COLO668 (cell line): ENCODE measurements around the gene RELL1.

Source experiments
- DNase-seq: peaks from one replicate; lab custom pipeline; 2025; ENCODE audit not compliant: unreplicated experiment; lab: John Stamatoyannopoulos, UW

RELL1 gene

GRCh38 chr4:37667197-37668100 lies 18.7 kb downstream of the RELL1 start:
- DNase-seq = no peak

DNA sequence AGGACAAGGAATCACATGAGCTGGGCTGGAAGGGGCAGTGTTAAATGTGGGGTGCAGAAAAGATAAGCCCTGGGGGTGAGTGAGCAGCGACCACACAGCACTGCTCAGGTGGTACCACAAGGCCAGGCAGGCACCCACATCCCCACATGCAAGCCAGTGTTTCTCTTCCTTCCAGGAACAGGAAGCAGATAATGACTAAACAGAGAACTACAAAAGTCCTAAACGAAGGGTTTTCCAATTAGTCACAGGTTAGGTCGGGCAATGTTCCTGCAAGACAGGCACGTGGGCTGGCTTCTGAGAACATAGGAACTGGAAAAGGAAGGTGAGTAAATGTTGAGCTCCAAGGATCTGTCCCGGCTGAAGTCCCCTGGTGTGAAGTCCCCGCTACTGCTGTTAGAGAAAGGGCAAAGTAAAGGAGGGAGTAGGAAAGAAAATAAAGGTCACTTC lies 19.5 kb downstream of the RELL1 start:
- DNase-seq = no peak

GRCh38 chr4:37665333-37666320 lies 20.5 kb downstream of the RELL1 start:
- DNase-seq = no peak

- no peak for DNase-seq
Observed at GRCh38 chr4:37664696-37665095, 21.5 kb downstream of the RELL1 start.

- no peak for DNase-seq
Observed at GRCh38 chr4:37663552-37663951, 22.6 kb downstream of the RELL1 start.

DNA sequence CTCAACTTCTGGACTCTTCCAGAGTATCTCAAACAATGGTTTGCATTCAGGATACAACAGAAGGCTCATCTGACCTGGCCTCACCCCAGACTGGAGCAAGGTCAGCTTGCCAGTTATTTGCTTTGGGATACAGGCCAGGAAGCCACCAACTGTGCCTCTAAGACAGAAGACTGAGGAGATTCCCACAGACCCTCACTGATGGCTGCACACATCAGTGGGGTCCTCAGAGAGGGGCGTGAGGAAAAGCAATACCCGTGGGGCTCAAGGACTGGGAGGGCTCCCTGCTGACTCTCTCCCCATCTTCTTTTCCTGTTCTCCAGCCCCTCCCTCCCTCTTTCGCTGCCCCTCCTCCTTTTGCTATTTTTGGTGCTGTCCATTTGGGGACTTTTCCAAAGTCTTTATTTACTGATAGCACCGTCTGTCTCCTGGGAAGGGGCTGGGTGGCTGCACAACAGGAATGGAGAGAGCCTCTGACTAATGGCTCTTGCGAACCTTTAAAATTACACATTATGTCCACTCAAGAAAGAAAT lies 23.2 kb downstream of the RELL1 start:
- no peak for DNase-seq

DNA sequence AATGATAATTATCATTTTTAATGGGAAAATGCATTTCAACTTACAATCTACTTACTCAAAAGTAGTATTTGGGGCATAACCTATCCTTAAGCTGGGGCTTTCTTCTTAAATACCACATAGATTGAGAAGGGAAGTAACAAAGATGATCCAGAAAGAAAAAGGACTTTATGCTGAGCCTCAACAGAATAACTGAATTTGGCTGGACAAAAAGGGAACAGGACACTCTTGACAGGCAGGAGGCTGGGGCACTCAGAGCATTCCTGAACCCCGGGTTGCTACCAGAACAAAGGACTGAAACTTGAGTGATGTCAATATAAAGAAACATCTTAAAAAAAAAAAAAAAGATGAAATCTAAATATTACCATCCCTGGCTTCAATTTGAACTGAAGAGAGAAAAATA lies 23.9 kb downstream of the RELL1 start:
- DNase-seq = no peak

GRCh38 chr4:37661772-37662171 lies 24.4 kb downstream of the RELL1 start:
- DNase-seq = no peak

DNA sequence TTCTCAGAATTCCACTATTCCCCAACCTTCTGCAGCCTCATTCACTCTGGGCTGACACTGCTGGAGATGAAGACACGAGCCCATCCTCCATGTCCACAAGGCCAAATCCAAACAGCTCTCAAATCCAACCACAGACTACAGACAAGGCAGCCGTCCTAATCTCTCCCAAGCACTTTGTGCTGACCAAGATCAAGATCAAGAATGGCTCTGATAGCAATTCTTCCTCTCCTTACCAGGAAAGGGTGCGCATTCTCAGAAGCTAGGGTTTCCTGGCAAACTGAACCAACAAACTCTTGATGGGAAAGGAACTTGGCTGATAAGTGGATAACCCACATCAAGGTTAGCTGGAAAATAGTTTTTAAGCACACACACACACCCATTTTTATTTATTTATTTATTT lies 26.5 kb downstream of the RELL1 start:
- no peak for DNase-seq

GRCh38 chr4:37656649-37657048 lies 29.5 kb downstream of the RELL1 start:
- no peak for DNase-seq

GRCh38 chr4:37653601-37654000 lies 32.6 kb downstream of the RELL1 start:
- no peak for DNase-seq

GRCh38 chr4:37652747-37653527 lies 33.2 kb downstream of the RELL1 start:
- no peak for DNase-seq

DNA sequence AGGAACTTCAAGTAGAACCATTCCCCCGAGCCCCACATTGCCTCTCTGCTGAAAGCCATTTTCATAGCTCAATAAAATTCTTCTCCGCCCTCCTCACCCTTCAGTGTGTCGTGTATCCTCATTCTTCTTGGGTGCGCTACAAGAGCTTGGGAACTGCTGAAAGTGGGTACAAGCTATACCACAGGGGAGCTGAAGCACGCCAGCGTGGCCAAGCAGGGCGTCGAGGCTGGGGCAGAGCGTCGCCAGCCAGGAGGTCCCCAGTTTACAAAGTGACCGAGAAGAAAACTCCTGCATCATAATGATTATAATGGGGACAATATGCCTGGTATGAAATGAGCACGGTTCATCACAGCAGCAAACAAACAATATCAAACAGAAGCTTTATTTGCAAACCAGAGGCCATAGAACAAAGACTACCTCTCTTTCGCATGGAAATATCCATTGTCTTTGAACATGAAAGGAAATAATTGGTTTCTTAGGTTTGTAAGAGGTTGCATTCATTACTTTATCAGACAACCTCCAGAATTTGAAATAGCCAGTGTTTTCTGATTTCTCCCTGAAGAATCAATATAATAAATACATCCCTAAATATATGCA lies 34.3 kb downstream of the RELL1 start:
- DNase-seq = no peak

GRCh38 chr4:37650481-37650880 lies 35.7 kb downstream of the RELL1 start:
- DNase-seq = no peak

DNA sequence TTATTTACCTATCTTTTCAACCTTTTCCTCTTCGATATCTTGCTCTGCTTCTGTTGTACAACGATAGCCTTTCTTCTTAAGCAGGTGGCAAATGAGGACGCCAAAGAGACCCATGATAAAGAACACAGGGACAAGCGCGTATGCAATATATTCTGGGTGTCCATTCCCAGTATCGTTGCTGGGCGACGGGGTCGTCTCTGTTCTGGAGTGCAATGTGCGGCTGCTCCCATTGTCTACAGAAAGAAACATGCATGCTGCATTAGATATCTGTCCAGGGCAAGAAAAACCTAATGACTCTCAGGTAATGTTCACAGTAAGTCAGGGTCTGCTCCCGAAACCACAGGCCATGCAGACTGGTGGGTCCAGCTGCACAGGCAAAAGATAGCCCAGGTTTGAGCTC lies 36.9 kb downstream of the RELL1 start:
- DNase-seq = peak; percentile 48

- DNase-seq = peak; percentile 74
Observed at GRCh38 chr4:37648084-37648817, 37.9 kb downstream of the RELL1 start.

DNA sequence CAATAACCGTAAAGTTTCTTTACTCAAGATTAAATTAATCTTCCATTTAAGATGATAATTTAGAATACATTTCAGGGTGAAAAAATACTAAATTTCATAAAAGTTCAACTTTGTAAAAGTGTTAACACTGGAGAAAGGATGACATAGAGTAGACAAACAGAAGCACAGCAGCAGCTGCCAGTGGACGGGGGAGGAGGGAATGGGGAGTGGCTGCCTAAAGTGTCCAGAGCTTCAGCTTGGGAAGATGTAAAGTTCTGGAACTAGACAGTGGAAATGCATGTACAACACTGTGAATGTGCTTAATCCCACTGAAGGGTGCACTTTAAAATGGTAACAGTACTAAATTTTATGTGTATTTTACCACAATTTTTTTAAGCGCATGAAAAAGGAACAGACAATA lies 39.9 kb downstream of the RELL1 start:
- peak; percentile 49 for DNase-seq

DNA sequence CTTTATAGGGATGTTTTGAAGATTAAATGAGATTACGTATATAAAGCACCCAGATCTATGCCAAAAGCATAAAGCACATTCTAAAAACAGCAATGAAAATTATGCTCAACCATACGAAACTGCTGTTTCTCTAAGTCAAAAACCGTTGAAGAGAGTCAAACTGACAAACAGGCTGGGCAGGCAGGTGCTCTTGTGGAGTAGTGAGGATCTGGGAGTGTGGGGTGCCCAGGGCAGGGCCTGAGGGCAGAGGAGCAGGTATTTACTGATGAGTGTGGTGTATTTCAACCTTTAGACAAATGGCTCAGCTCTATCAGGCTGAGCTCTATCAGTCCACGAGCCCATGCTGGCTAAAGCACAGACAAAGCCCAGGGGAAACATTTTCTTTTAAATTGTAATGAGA lies 40.4 kb downstream of the RELL1 start:
- peak; percentile 65 for DNase-seq

GRCh38 chr4:37644962-37645361 lies 41.2 kb downstream of the RELL1 start:
- DNase-seq = no peak
